PFSK-1 (cell line): Measurements from ENCODE around the gene MGA.

Experiments
- POLR2AphosphoS5 ChIP-seq: IDR thresholded peaks from 2 replicates; pipeline ENCODE4 v1.6.1; 2012; ENCODE audit warnings: low read depth, mild to moderate bottlenecking, control low read depth, low read length, moderate library complexity
- REST ChIP-seq, 2 experiments: IDR thresholded peaks; 2 replicates each; pipeline versions ENCODE4 v1.6.1 to v1.8.0; 2011 to 2012; ENCODE audit warnings: low read depth in 2 of 2, low read length in 2 of 2, control low read depth in 1 of 2, inconsistent platforms in 1 of 2, mild to moderate bottlenecking in 1 of 2, moderate library complexity in 1 of 2; ENCODE audit not compliant: insufficient read depth in 1 of 2
- SIN3A ChIP-seq: IDR thresholded peaks from 2 replicates; pipeline ENCODE4 v1.6.1; 2012; ENCODE audit warnings: mild to moderate bottlenecking, low read length, moderate library complexity, borderline replicate concordance; ENCODE audit not compliant: insufficient read depth
- TAF1 ChIP-seq: IDR thresholded peaks from 2 replicates; pipeline ENCODE4 v1.6.1; 2012; ENCODE audit warnings: low read length, control low read depth, borderline replicate concordance; ENCODE audit not compliant: insufficient read depth

DNA sequence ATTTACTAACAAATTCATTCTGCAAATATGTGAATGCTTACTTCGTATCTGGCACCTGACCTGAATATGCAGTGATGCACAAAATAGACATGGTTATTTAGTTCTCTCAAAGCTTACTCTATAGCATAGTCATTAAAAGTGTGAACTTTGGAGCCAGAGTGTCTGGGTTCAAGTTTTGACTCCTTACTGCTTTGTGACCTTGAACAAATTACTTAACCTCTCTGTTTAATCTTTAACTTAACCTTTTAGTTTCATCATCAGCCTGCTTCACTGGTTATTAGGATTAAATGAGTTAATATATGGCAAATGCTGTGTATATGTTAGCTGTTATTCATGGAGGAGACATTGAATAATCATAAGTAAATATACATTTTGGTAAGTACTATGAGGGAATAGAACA lies 12.1 kb upstream of the MGA start:
- TF ChIP-seq POLR2AphosphoS5 (no peak), SIN3A (no peak), TAF1 (no peak), REST (IDR thresholded peaks at IDR 0.05; ENCODE audit: insufficient read depth in 1 of 2, low read depth in 2 of 2, low read length in 2 of 2) (no peak)
